Ammon's horn (tissue), 1 donor: ENCODE measurements around the gene E2F8.

Experiments
- DNase-seq: peaks from one replicate; pipeline ENCODE4 v3.0.0-alpha.2; 2016; ENCODE audit warnings: low spot score

The E2F8 gene

GRCh38 chr11:19187114-19187832, 53.5 kb downstream of the E2F8 start:
- no peak for DNase-seq

GRCh38 chr11:19185516-19186052, 55.2 kb downstream of the E2F8 start:
- no peak for DNase-seq

- no peak for DNase-seq
Observed at GRCh38 chr11:19185036-19185435, 55.7 kb downstream of the E2F8 start.

GRCh38 chr11:19183646-19184045, 57.1 kb downstream of the E2F8 start:
- DNase-seq: no peak

- no peak for DNase-seq
Observed at GRCh38 chr11:19181531-19182261, 59.0 kb downstream of the E2F8 start.

- no peak for DNase-seq
Observed at GRCh38 chr11:19176629-19177186, 64.0 kb downstream of the E2F8 start.
